HepG2 (cell line): ENCODE data around the gene DELE1. TPM values are rescaled to one million over a fixed set of nuclear protein-coding genes. Genes with fewer than 3 reads are reported as not detected.

Experiments
- ADNP ChIP-seq: sonication (generic); formaldehyde crosslinking; IDR thresholded peaks from 2 replicates; pipeline ENCODE4 v1.4.0; 2020; ENCODE audit warnings: missing genetic modification reagents
- GATA4 ChIP-seq: sonication (generic); IDR thresholded peaks from 2 replicates; pipeline ENCODE4 v1.6.1; 2016; ENCODE audit warnings: antibody characterized with exemption, low read depth, borderline replicate concordance
- HDAC2 ChIP-seq: sonication (generic); formaldehyde crosslinking; IDR thresholded peaks from 2 replicates; pipeline ENCODE4 v1.4.0; 2020; ENCODE audit warnings: missing genetic modification reagents
- HMG20B ChIP-seq: conservative IDR thresholded peaks from 2 replicates; pipeline ENCODE4 v1.6.1; 2016; ENCODE audit warnings: missing genetic modification reagents, missing compliant biosample characterization
- IRF9 ChIP-seq: sonication (generic); formaldehyde crosslinking; IDR thresholded peaks from 2 replicates; pipeline ENCODE4 v1.8.0; 2022; ENCODE audit warnings: missing genetic modification reagents, mild to moderate bottlenecking, borderline replicate concordance
- KAT8 ChIP-seq: IDR thresholded peaks from 2 replicates; pipeline ENCODE4 v1.6.1; 2016; ENCODE audit warnings: missing genetic modification reagents, missing compliant biosample characterization
- KDM6A ChIP-seq: IDR thresholded peaks from 2 replicates; pipeline ENCODE4 v1.6.1; 2016; ENCODE audit warnings: low read depth
- MEF2D ChIP-seq: sonication (generic); formaldehyde crosslinking; IDR thresholded peaks from 2 replicates; pipeline ENCODE4 v1.5.1; 2020; ENCODE audit warnings: mild to moderate bottlenecking, missing genetic modification reagents
- MXD3 ChIP-seq: IDR thresholded peaks from 2 replicates; pipeline ENCODE4 v1.6.1; 2016; ENCODE audit warnings: mild to moderate bottlenecking, missing biosample characterization, missing genetic modification reagents
- RORA ChIP-seq: sonication (generic); formaldehyde crosslinking; IDR thresholded peaks from 2 replicates; pipeline ENCODE4 v1.5.0; 2020; ENCODE audit warnings: mild to moderate bottlenecking, missing genetic modification reagents, moderate library complexity
- SAFB2 ChIP-seq: sonication (generic); formaldehyde crosslinking; IDR thresholded peaks from 2 replicates; pipeline ENCODE4 v1.5.1; 2020; ENCODE audit warnings: missing genetic modification reagents, low read depth, mild to moderate bottlenecking, borderline replicate concordance
- STAG1 ChIP-seq: sonication (generic); formaldehyde crosslinking; IDR thresholded peaks from 2 replicates; pipeline ENCODE4 v1.4.0; 2020; ENCODE audit warnings: missing genetic modification reagents
- SYNCRIP ChIP-seq: fragments of 200-400 bp; formaldehyde crosslinking; IDR thresholded peaks from 2 replicates; pipeline ENCODE4 v1.6.1; 2018; ENCODE audit warnings: mild to moderate bottlenecking, low read depth, low read length; ENCODE audit not compliant: insufficient read depth
- ZFAT ChIP-seq: sonication (generic); formaldehyde crosslinking; conservative IDR thresholded peaks from 2 replicates; pipeline ENCODE4 v1.8.1; 2023; ENCODE audit warnings: missing genetic modification reagents, inconsistent platforms
- ZFP90 ChIP-seq: sonication (generic); formaldehyde crosslinking; IDR thresholded peaks from 2 replicates; pipeline ENCODE4 v1.8.0; 2022; ENCODE audit warnings: missing genetic modification reagents, mild to moderate bottlenecking, inconsistent platforms, borderline replicate concordance
- ZNF333 ChIP-seq: sonication (generic); formaldehyde crosslinking; IDR thresholded peaks from 2 replicates; pipeline ENCODE4 v1.4.0; 2020; ENCODE audit warnings: mild to moderate bottlenecking, missing genetic modification reagents, borderline replicate concordance
- ZNF496 ChIP-seq: sonication (generic); formaldehyde crosslinking; IDR thresholded peaks from 2 replicates; pipeline ENCODE4 v1.8.1; 2023; ENCODE audit warnings: mild to moderate bottlenecking, moderate library complexity, missing genetic modification reagents; ENCODE audit not compliant: insufficient replicate concordance
- ZNF710 ChIP-seq: sonication (generic); formaldehyde crosslinking; IDR thresholded peaks from 2 replicates; pipeline ENCODE4 v1.5.0; 2020; ENCODE audit warnings: mild to moderate bottlenecking, missing genetic modification reagents, borderline replicate concordance
- polyA plus RNA-seq, 8 experiments: library from polyadenylated mRNA; depleted of rRNA in 3 of 8; stranded (reverse) in 7 of 8; unstranded in 1 of 8; fragments of >200 nt; fragmentation: Illumina TruSeq in 4 of 8; extraction: Trizol in 4 of 8; gene quantifications; 2 replicates each; pipeline versions ENCODE4 v1.2.1 to v1.2.3, GENCODE V29; 2011 to 2016; ENCODE audit warnings: low read depth in 4 of 8, missing spikeins in 1 of 8, mixed read lengths in 1 of 8; ENCODE audit not compliant: insufficient read depth in 1 of 8
- total RNA-seq, 5 experiments: library from RNA; depleted of rRNA; stranded (reverse); fragments of >200 nt; fragmentation: Illumina TruSeq; extraction: Trizol; gene quantifications; 2 replicates each; pipeline ENCODE4 v1.2.3, GENCODE V29; 2016; ENCODE audit warnings: low read depth in 1 of 5
- TF ChIP-seq, protein P1 (sequence below): sonication (generic); formaldehyde crosslinking; IDR thresholded peaks from 2 replicates; pipeline ENCODE4 v1.9.0; 2022; ENCODE audit warnings: missing genetic modification reagents, mild to moderate bottlenecking, borderline replicate concordance
- TF ChIP-seq, protein P2 (sequence below): sonication (generic); formaldehyde crosslinking; IDR thresholded peaks from 2 replicates; pipeline ENCODE4 v1.5.1; 2020; ENCODE audit warnings: mild to moderate bottlenecking, moderate library complexity, missing genetic modification reagents
- TF ChIP-seq, protein P3 (sequence below): sonication (generic); formaldehyde crosslinking; IDR thresholded peaks from 2 replicates; pipeline ENCODE4 v1.8.0; 2023; ENCODE audit warnings: mild to moderate bottlenecking, missing genetic modification reagents

Gene DELE1
- total and polyA plus RNA-seq, 2 of the 13 experiments (the other 11 are each of a cell fraction or from before 2014, with no cell fraction given) = 57.5 to 90.3 TPM

DNA sequence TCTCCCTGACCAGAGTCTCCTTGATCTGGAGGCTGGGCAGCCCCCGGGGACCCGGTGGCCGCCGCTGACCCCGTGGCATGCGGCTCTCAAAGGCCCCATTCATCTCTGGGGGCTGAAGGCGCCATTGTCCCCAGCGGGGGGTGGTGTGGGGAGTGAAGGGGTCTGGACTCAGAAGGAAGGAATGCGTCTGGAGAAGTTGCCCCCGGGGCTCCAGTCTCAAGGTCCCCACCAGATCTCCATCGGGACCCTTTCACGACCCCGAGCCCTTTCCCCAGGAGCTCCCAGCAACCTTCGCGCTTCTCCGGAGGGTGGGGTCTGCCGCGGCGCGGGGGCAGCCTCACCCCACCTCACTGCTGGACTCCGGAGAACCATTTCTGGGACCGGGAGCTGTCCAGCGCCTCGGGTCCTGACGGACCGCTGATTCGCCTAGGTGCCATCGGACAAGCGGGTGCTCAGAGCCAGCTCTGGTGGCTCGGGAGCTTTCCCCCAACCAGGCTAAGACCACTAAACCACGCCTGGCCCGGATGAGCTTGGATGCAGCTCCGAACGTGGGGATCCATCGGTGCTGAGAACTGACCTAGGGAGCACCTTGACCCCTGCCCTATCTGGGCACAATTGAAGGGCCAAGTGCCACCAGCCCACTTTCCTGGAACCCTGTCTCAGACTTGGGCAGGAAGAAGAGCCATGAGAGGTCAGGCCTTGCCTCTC, 40.3 kb upstream of the DELE1 start (continued):
- TF ChIP-seq IRF9 (CRISPR knock-in tag) = no peak
- no peak for TF ChIP-seq ADNP (CRISPR knock-in tag)
- TF ChIP-seq, protein P1, sequence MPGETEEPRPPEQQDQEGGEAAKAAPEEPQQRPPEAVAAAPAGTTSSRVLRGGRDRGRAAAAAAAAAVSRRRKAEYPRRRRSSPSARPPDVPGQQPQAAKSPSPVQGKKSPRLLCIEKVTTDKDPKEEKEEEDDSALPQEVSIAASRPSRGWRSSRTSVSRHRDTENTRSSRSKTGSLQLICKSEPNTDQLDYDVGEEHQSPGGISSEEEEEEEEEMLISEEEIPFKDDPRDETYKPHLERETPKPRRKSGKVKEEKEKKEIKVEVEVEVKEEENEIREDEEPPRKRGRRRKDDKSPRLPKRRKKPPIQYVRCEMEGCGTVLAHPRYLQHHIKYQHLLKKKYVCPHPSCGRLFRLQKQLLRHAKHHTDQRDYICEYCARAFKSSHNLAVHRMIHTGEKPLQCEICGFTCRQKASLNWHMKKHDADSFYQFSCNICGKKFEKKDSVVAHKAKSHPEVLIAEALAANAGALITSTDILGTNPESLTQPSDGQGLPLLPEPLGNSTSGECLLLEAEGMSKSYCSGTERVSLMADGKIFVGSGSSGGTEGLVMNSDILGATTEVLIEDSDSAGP (CRISPR knock-in tag) = no peak
- no peak for TF ChIP-seq ZNF710
- peak; percentile 50; the same call in 1 of the 2 replicates for TF ChIP-seq MXD3 (CRISPR knock-in tag)
- no peak for TF ChIP-seq MEF2D
- no peak for TF ChIP-seq KDM6A (CRISPR knock-in tag)
- TF ChIP-seq ZNF496 (CRISPR knock-in tag) = no peak
- no peak for TF ChIP-seq KAT8 (CRISPR knock-in tag)
- TF ChIP-seq SYNCRIP = no peak
- TF ChIP-seq ZFAT (CRISPR knock-in tag) = no peak
- no peak for TF ChIP-seq SAFB2 (CRISPR knock-in tag)
- TF ChIP-seq RORA (CRISPR knock-in tag) = no peak
- 0 out of 2 replicates have a peak, but pooled peaks have one; percentile 30 for TF ChIP-seq HDAC2 (CRISPR knock-in tag)
- TF ChIP-seq, protein P2, sequence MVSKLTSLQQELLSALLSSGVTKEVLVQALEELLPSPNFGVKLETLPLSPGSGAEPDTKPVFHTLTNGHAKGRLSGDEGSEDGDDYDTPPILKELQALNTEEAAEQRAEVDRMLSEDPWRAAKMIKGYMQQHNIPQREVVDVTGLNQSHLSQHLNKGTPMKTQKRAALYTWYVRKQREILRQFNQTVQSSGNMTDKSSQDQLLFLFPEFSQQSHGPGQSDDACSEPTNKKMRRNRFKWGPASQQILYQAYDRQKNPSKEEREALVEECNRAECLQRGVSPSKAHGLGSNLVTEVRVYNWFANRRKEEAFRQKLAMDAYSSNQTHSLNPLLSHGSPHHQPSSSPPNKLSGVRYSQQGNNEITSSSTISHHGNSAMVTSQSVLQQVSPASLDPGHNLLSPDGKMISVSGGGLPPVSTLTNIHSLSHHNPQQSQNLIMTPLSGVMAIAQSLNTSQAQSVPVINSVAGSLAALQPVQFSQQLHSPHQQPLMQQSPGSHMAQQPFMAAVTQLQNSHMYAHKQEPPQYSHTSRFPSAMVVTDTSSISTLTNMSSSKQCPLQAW (CRISPR knock-in tag) = no peak
- TF ChIP-seq ZFP90 (CRISPR knock-in tag) = no peak
- TF ChIP-seq GATA4 = no peak
- no peak for TF ChIP-seq ZNF333 (CRISPR knock-in tag)
- no peak for TF ChIP-seq STAG1 (CRISPR knock-in tag)
- TF ChIP-seq HMG20B = no peak
- TF ChIP-seq, protein P3, sequence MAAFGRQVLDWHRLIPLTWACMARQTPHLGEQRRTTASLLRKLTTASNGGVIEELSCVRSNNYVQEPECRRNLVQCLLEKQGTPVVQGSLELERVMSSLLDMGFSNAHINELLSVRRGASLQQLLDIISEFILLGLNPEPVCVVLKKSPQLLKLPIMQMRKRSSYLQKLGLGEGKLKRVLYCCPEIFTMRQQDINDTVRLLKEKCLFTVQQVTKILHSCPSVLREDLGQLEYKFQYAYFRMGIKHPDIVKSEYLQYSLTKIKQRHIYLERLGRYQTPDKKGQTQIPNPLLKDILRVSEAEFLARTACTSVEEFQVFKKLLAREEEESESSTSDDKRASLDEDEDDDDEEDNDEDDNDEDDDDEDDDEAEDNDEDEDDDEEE = no peak
